Stimulated activated CD8-positive, alpha-beta memory T cell treated with anti-CD3 and anti-CD28 coated beads, Interleukin-4, amount 100 ng/mL, for 4 hours (primary cell): ENCODE results near the gene TTF2.
"Not testable (repeated sequence)": the region's sequence is repeated elsewhere in the genome, so short reads cannot be mapped to it uniquely, and the experiment has no call there.

ENCODE experiments used
- DNase-seq, 2 donors: peaks; one replicate each; pipeline ENCODE4 v3.0.0-alpha.2; 2020; ENCODE audit warnings: low read depth in 2 of 2, low spot score in 1 of 2

Gene TTF2

DNA sequence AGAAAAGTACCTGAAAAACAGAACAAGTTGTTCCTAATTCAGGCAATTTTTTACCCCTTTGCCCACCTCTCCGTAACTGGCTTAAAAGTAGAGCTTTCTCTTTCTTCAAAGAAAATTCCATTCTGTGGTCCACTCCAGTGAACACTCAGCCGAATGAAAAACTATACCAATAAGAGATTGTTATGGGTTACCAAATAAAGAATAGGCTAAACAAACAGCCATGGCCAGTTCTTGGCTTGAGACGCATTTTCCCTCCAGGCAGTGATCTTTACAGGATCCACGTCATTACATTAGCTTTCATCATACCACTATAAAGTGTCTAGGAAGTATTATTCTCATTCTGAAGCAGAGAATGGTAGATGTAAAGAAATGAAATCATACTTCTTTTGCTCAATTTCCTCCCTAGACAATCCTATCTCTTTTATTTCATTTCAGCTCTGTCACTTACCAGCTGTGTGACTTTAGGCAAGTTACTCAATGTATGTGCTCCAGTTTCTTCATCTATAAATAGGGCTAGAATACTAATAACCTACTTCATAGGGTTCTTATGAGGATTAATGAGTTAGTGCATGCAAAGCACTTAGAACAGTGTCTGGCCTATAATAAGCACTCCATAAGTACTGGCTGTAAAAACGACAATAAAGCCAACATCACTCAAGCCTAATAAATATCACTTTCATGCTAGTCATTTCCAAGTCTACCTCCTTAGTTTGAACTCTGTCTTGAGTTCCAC, 87.9 kb downstream of the TTF2 start:
- no peak for DNase-seq

DNA sequence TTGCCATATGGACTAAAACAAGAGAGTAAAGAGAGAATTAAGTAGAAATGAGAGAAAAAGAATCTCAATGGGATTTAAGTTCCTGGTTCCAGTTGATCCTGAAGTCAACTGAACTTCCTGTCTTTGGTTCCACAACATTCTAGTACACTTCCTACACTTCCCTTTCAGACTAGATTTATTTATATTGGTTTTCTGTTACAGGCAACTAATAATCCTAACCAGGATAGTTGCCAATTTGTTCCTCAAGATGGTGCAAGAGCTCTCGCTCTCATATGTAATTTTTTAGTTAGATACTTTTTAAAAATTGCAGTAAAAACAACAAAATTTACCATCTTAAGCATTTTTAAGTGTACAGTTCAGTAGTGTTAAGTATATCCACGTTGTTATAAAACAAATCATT, 90.2 kb downstream of the TTF2 start:
- DNase-seq, result no peak

DNA sequence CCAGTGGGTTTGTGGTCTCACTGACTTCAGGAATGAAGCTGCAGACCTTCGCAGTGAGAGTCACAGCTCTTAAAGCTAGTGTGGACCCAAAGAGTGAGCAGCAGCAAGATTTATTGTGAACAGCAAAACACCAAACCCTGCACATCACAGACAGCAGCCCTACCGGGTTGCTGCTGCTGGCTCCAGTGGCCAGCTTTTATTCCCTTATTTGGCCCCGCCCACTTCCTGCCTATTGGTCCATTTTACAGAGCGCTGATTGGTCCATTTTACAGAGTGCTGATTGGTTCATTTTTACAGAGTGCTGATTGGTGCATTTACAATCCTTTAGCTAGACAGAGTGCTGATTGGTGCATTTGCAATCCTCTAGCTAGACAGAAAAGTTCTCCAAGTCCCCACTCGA, 91.2 kb downstream of the TTF2 start:
- DNase-seq, result not testable (repeated sequence)
